A549 (cell line): Measurements from ENCODE around the gene LENG8.

Experiments
- BHLHE40 ChIP-seq: IDR thresholded peaks from 2 replicates; pipeline ENCODE4 v1.6.1; 2012; ENCODE audit warnings: low read depth, low read length, inconsistent platforms
- CBX8 ChIP-seq: fragments of 200-600 bp; sonication (generic); IDR thresholded peaks from 2 replicates; pipeline ENCODE4 v1.6.1; 2016
- CHD2 ChIP-seq: fragments of 150-350 bp; IDR thresholded peaks from 2 replicates; pipeline ENCODE4 v1.6.1; 2014; ENCODE audit warnings: low read length; ENCODE audit not compliant: partially characterized antibody
- CHD4 ChIP-seq: fragments of 200-600 bp; sonication (generic); IDR thresholded peaks from 2 replicates; pipeline ENCODE4 v1.6.1; 2016; ENCODE audit warnings: antibody characterized with exemption, mild to moderate bottlenecking, borderline replicate concordance
- EP300 ChIP-seq, 2 experiments: fragments of >200 bp; sonication (Bioruptor Twin); formaldehyde crosslinking; IDR thresholded peaks; 2 replicates in 1 of 2; 3 replicates in 1 of 2; pipeline ENCODE4 v1.6.1; 2016 to 2017
- HDAC2 ChIP-seq: fragments of 200-600 bp; sonication (generic); IDR thresholded peaks from 2 replicates; pipeline ENCODE4 v1.6.1; 2016
- KDM1A ChIP-seq: fragments of 200-600 bp; sonication (generic); IDR thresholded peaks from 2 replicates; pipeline ENCODE4 v1.6.1; 2016; ENCODE audit warnings: low read depth, mild to moderate bottlenecking
- POLR2A ChIP-seq: IDR thresholded peaks from 2 replicates; pipeline ENCODE4 v1.6.1; 2012; ENCODE audit warnings: mild to moderate bottlenecking, low read length
- POLR2AphosphoS2 ChIP-seq: conservative IDR thresholded peaks from 2 replicates; pipeline ENCODE4 v1.6.1; 2012; ENCODE audit warnings: low read length, improper control_type of control experiment, inconsistent platforms
- RFX5 ChIP-seq: fragments of 450-650 bp; IDR thresholded peaks from 2 replicates; pipeline ENCODE4 v1.7.1; 2014; ENCODE audit warnings: antibody characterized with exemption, mild to moderate bottlenecking, moderate library complexity
- SREBF2 ChIP-seq: fragments of 450-650 bp; IDR thresholded peaks from 2 replicates; pipeline ENCODE4 v1.6.1; 2014; ENCODE audit warnings: mild to moderate bottlenecking, moderate library complexity
- ZFP36 ChIP-seq: fragments of 450-650 bp; IDR thresholded peaks from 2 replicates; pipeline ENCODE4 v1.6.1; 2014; ENCODE audit warnings: borderline replicate concordance; ENCODE audit not compliant: partially characterized antibody
- TF ChIP-seq, protein P1 (sequence below): fragments of >200 bp; sonication (Bioruptor Twin); formaldehyde crosslinking; IDR thresholded peaks from 3 replicates; pipeline ENCODE4 v1.5.1; 2016

DNA sequence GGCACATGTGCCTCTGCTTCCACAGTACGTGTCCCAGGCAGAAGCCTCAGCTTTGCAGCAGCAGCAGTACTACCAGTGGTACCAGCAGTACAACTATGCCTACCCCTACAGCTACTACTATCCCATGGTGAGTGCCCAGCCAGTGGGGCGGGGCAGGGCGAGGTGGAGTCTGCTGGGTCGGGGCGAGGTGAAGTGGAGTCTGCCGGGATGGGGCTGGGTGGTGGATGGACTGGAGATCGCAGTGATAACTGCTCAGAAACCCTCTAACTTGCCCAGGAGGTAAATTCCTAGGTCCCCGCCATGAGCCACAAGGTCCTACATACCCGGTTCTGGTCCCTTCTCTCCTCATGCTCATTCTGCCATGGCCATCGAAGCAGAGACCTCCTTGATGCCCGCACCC is 3.6 kb downstream of the LENG8 start:
- TF ChIP-seq RFX5 (no peak), POLR2AphosphoS2 (no peak), KDM1A (no peak), HDAC2 (no peak), CHD4 (no peak), CBX8 (no peak), EP300 (IDR thresholded peaks at IDR 0.05) (no peak), POLR2A (no peak), SREBF2 (no peak), BHLHE40 (no peak), CHD2 (no peak), ZFP36 (no peak)
- TF ChIP-seq, protein P1, sequence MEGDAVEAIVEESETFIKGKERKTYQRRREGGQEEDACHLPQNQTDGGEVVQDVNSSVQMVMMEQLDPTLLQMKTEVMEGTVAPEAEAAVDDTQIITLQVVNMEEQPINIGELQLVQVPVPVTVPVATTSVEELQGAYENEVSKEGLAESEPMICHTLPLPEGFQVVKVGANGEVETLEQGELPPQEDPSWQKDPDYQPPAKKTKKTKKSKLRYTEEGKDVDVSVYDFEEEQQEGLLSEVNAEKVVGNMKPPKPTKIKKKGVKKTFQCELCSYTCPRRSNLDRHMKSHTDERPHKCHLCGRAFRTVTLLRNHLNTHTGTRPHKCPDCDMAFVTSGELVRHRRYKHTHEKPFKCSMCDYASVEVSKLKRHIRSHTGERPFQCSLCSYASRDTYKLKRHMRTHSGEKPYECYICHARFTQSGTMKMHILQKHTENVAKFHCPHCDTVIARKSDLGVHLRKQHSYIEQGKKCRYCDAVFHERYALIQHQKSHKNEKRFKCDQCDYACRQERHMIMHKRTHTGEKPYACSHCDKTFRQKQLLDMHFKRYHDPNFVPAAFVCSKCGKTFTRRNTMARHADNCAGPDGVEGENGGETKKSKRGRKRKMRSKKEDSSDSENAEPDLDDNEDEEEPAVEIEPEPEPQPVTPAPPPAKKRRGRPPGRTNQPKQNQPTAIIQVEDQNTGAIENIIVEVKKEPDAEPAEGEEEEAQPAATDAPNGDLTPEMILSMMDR = no peak
